ENCODE measurements around the gene SCFD2.
"Not testable (repeated sequence)": the region's sequence is repeated elsewhere in the genome, so short reads cannot be mapped to it uniquely, and the experiment has no call there.

Gene SCFD2

GRCh38 chr4:53274609-53275268, 91.1 kb downstream of the SCFD2 start:
- TF ChIP-seq CTCF (conservative IDR thresholded peaks at IDR 0.05; ENCODE audit: low read length), result no peak
- H3K4me3 ChIP-seq (ENCODE audit: low read length), result no peak overlapping the region
- no peak for DNase-seq (ENCODE audit: low read depth)

- H3K4me3 ChIP-seq (ENCODE audit: low read length), result no peak overlapping the region
- no peak for TF ChIP-seq CTCF (conservative IDR thresholded peaks at IDR 0.05; ENCODE audit: low read length)
- DNase-seq (ENCODE audit: low read depth), result peak; percentile 47
These were observed 92.1 kb downstream of the SCFD2 start for GRCh38 chr4:53273726-53274125.

GRCh38 chr4:53267026-53267425, 98.8 kb downstream of the SCFD2 start:
- no peak for TF ChIP-seq CTCF (conservative IDR thresholded peaks at IDR 0.05; ENCODE audit: low read length)
- no peak for DNase-seq (ENCODE audit: low read depth)

DNA sequence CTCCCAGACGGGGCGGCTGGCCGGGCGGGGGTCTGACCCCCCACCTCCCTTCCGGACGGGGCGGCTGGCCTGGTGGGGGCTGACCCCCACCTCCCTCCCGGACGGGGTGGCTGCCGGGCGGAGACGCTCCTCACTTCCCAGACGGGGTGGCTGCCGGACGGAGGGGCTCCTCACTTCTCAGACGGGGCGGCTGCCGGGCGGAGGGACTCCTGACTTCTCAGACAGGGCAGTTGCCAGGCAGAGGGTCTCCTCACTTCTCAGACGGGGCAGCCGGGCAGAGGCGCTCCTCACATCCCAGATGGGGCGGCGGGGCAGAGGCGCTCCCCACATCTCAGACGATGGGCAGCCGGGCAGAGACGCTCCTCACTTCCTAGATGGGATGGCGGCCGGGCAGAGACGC, 109.9 kb downstream of the SCFD2 start:
- not testable (repeated sequence) for H3K4me3 ChIP-seq (ENCODE audit: low read length); DNase-seq (ENCODE audit: low read depth)

More at GRCh38 chr4:53267026-53267425, 98.8 kb downstream of the SCFD2 start:
- H3K4me3 ChIP-seq (ENCODE audit: low read length), result no peak overlapping the region

- H3K4me3 ChIP-seq (ENCODE audit: low read length), result no peak overlapping the region
- TF ChIP-seq CTCF (conservative IDR thresholded peaks at IDR 0.05; ENCODE audit: low read length), result no peak
- DNase-seq (ENCODE audit: low read depth), result peak; percentile 21
These were observed 125.3 kb downstream of the SCFD2 start for GRCh38 chr4:53240573-53240972.

- not testable (repeated sequence) for H3K4me3 ChIP-seq (ENCODE audit: low read length); DNase-seq (ENCODE audit: low read depth)
These were observed 127.5 kb downstream of the SCFD2 start for GRCh38 chr4:53238352-53238751.

- H3K4me3 ChIP-seq (ENCODE audit: low read length), result not testable (repeated sequence)
These were observed 128.1 kb downstream of the SCFD2 start for GRCh38 chr4:53237811-53238210.

DNA sequence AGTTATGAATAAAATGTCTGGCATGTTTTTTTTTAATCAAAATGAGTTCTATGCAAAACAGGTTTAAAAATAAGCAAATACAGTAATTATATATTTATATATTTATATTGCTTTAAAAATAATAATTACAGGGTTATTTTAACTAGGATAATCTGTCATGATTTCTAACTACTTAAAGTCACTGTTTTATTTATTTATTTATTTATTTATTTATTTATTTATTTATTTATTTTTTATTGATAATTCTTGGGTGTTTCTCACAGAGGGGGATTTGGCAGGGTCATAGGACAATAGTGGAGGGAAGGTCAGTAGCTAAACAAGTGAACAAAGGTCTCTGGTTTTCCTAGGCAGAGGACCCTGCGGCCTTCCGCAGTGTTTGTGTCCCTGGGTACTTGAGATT, 129.2 kb downstream of the SCFD2 start:
- DNase-seq (ENCODE audit: low read depth); H3K4me3 ChIP-seq (ENCODE audit: low read length): not testable (repeated sequence)

More at GRCh38 chr4:53237811-53238210, 128.1 kb downstream of the SCFD2 start:
- not testable (repeated sequence) for DNase-seq (ENCODE audit: low read depth)

- TF ChIP-seq CTCF (conservative IDR thresholded peaks at IDR 0.05; ENCODE audit: low read length), result no peak
- no peak overlapping the region for H3K4me3 ChIP-seq (ENCODE audit: low read length)
- DNase-seq (ENCODE audit: low read depth), result no peak
These were observed 130.3 kb downstream of the SCFD2 start for GRCh38 chr4:53235547-53235946.

Data from AG10803 (cell line).